G401 (cell line): ENCODE results near the gene GSTM1. TPM values are rescaled to one million over a fixed set of nuclear protein-coding genes. Genes with fewer than 3 reads are reported as not detected.

Source experiments
- DNase-seq: peaks from one replicate; pipeline ENCODE4 v3.0.0-alpha.2; 2015; ENCODE audit warnings: low spot score
- in situ Hi-C: cut with HindIII; loops from 2 replicates; pipeline ENCODE4 v1.10.0; 2016; ENCODE audit warnings: low sequenced_read_pairs, mixed read lengths
- total RNA-seq: library from RNA; depleted of rRNA; stranded (reverse); fragments of >200 nt; shearing (Covaris generic); gene quantifications from 2 replicates; pipeline ENCODE4 v1.2.3, GENCODE V29; 2014; rRNA removed

Gene GSTM1
- not detected in 2 replicates for total RNA-seq

DNA sequence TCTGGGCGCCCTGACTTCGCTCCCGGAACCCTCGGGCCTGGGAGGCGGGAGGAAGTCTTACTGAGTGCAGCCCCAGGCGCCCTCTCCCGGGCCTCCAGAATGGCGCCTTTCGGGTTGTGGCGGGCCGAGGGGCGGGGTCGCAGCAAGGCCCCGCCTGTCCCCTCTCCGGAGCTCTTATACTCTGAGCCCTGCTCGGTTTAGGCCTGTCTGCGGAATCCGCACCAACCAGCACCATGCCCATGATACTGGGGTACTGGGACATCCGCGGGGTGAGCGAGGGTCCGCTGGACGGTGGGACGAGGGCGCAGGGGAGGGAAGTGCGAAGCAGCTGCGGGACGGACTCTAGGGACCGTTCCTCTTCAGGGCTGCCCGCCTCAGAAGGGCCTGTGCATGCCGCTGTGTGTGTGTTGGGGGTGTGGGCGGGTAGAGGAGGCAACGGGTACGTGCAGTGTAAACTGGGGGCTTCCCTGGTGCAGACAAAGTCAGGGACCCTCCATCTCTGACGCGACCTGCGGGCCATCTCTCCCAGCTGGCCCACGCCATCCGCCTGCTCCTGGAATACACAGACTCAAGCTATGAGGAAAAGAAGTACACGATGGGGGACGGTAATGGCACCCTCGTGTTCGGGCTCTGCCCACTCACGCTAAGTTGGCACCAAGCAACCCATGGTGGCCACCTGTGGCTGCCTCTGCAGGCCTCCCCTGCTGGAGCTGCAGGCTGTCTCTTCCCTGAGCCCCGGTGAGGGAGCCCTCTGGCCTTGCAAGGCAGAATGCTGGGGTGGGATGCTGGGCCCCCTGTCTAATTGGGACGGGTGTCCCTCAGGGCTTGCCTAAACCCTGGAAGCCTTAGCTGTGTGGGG, at the start of gene GSTM1:
Gene GSTM1 (plus strand): TSS at position 177 of the 859 bp plus-strand sequence. CDS start 57 bp downstream, at position 234.
- in situ Hi-C loops = no loop called here
- no peak for DNase-seq

DNA sequence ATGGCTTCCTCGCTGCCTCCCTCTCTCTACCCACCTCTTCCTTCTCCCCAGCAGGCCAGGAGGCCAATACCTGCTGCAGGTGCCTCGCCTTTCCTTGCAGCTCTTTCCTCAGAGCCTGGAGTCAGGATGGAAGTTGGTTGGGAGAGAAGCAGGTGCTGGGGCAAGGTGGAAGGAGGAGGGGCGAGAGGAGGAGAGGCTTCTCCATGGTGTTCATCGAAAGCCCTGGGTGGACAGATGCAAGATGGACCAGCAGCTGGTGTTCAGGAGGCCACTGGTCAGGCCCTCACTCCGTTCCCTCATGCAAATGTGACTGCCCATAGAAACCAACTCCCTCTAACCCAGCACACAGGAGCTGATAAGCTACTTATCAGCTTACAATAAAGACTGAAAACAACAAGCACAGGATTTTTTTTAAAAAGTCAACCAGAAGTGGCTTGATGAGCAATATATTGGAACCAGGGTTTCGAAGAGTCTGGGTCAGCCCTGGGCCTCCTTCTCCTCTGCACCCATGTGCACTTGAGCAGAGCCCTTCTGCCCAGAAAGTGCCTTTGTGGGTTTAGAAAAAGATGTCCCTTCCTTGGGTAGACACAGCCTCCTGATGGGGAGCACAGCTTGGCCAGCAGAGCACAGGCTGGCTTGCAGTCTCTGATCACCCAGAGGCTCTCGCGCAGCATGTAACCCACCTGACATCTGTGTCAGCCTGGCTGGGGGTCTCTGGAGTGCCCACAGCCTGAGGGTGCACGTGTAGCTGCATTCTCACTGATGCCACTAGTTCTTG, 48.4 kb upstream of the GSTM1 start:
- DNase-seq = no peak
- in situ Hi-C loops = no loop called here

DNA sequence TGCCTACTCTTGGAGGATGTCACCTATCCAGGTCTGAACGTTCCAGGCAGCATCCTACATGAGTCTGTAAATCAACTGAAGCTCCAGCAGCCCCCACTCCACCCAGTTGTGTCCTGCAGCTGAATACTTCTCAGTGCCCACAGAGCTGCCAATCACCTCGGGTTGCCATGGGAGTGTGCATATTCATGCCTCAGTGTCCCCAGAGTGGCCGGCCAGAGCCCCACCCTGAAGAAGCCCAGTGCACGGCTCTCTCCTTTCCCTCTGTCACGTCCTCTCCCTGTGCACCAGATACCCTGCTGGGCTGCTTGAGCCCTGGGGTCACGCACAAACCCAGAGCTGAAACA, 47.8 kb upstream of the GSTM1 start:
- DNase-seq = no peak
- in situ Hi-C loops = no loop called here

DNA sequence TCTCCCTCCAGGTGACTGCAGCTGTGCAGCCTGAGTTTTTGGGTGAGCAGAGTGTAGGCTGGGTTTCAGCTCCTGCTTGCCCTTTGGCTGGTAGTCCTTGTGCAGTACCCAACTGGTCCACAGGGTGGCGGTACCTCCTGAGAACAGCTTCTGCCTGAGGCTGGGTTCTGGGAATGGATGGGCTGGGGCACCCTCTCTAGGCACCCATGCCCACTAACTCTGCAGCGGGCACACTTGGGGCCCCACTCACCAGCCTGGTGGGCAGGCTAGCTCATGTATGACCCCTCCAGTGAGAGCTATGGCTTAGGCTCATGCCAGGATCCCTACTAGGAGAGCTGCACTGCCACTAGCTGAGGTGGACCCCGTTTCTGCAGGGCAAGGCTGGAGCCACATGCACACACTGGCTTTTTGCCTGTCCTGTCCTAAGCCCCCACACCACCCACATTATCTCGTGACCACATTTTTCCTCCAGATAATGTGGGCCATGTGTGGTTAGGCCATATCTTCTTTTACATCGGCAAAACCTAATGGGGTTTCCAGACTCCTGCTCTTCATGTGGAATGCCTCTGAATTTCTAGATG, 47.2 kb upstream of the GSTM1 start:
- in situ Hi-C loops = no loop called here
- peak; percentile 75 for DNase-seq

- in situ Hi-C loops = no loop called here
These were observed 46.4 kb upstream of the GSTM1 start for GRCh38 chr1:109641078-109641740.

GRCh38 chr1:109641861-109642260, 45.8 kb upstream of the GSTM1 start:
- in situ Hi-C loops = no loop called here
- DNase-seq = no peak

More at GRCh38 chr1:109641078-109641740, 46.4 kb upstream of the GSTM1 start:
- DNase-seq = no peak

GRCh38 chr1:109642626-109643025, 45.0 kb upstream of the GSTM1 start:
- no peak for DNase-seq
- in situ Hi-C loops = no loop called here

- in situ Hi-C loops = no loop called here
- peak; percentile 65 for DNase-seq
These were observed 44.0 kb upstream of the GSTM1 start for GRCh38 chr1:109643385-109644230.

DNA sequence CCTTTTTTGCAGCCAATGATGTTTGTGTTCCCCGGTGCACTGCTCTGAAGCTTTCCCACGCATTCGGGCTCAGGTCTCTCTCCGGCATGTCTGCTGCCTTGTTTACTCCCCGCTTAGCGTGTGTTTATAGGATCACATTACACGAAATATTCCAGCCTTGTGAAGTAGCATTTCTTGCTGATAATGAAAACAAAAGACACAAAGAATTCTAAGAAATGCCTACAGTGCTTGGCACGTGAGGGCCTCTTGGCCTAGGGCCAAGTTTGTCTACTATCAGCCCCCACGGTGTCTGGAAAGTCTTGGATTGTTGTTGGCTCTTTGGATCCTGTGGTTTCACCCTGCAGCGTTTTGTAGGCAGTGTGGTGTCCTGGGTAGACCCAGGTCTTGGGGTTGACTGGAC, 42.9 kb upstream of the GSTM1 start:
- no peak for DNase-seq
- in situ Hi-C loops = no loop called here

DNA sequence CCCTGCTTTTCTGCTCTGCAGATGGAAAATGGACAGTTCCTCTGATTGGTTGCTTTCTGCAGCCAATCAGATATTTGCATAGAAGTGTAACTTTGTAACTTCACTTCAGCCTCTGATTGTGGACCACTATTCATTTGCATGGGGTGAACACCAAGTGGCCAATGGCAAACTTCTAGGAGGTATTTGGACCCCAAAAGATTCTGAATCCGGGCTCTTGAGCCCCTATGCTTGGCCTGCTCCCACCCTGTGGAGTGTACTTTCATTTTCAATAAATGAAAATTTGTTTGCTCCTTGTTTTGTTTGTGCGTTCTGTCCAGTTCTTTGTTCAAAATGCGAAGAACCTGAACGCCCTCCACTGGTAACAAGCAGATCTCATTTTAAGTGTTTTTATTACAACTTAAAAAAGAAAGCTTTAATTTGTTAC, 38.1 kb upstream of the GSTM1 start:
- no peak for DNase-seq

GRCh38 chr1:109650609-109651008, 37.0 kb upstream of the GSTM1 start:
- in situ Hi-C loops = no loop called here
- no peak for DNase-seq

More for the DNA sequence above, 38.1 kb upstream of the GSTM1 start:
- in situ Hi-C loops = no loop called here

DNA sequence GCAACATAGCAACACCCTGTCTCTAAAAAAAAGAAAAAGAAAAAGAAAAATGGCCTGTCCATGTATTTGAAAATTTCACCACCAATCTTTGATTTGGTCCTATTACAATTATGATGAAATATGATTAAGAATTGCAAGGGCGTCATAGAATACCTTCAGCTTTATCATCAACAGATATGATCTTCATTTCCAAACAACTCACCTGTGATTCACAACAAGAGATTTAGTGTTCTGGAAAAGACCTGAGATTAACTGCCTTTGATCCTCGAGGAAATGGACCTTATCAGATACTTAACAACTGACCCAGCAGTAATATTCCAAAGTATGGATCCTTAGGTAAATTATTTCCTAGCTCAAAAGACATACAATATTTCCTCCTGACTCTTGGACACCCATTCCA, 35.2 kb upstream of the GSTM1 start:
- no peak for DNase-seq
- in situ Hi-C loops = no loop called here

DNA sequence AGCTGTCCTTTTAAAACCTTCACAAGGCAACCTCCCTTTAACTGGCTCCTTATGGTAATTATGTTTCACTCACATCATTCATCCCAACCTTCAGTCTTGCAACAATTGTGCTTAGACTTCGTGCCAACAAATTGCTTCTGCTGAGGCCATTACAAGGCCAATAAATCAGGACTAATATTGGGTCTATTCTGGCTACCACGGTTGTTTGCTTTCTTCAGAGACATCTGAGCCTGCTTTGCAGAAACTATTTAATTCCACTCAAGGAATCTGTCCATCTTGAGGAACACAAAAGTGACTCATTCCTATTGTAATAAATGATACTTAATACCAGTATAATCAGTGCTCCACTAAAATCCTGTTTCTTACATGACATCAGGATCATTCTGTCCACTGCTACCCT, 34.3 kb upstream of the GSTM1 start:
- DNase-seq = no peak
- in situ Hi-C loops = no loop called here

- no peak for DNase-seq
- in situ Hi-C loops = no loop called here
These were observed 33.1 kb upstream of the GSTM1 start for GRCh38 chr1:109654519-109654918.

DNA sequence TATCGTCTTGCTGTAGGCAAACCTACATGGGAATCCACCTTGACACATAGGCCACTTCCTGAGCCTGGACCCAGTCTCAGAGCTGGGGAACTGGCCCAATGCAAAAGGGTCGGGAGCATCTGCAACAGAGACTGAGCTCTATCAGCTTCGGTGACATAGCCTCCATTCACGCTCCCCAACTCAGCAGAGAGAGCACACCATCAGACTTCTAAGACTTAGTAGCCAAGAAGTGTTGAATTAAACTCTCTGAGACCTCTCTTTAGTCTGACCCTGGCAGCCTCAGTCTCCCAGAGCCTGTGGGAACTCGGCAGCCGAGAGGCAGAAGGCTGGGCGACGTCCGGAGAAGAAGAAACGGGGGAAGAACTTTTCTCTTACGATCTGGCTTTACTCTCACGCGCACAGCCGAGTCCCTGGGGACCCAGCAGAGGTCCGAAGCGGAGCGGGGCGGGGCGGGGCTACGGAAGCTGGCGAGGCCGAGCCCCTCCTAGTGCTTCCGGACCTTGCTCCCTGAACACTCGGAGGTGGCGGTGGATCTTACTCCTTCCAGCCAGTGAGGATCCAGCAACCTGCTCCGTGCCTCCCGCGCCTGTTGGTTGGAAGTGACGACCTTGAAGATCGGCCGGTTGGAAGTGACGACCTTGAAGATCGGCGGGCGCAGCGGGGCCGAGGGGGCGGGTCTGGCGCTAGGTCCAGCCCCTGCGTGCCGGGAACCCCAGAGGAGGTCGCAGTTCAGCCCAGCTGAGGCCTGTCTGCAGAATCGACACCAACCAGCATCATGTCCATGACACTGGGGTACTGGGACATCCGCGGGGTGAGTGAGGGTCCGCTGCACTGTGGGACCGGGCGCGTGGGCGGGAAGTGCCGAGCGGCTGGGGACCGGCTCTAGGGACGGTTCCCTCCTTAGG, 31.8 kb upstream of the GSTM1 start, which contains the start of gene GSTM4:
Gene GSTM4 (plus strand): TSS at position 485 of the 905 bp plus-strand sequence. CDS start 291 bp downstream, at position 776.
- in situ Hi-C loops = no loop called here
- peak; percentile 76 for DNase-seq

DNA sequence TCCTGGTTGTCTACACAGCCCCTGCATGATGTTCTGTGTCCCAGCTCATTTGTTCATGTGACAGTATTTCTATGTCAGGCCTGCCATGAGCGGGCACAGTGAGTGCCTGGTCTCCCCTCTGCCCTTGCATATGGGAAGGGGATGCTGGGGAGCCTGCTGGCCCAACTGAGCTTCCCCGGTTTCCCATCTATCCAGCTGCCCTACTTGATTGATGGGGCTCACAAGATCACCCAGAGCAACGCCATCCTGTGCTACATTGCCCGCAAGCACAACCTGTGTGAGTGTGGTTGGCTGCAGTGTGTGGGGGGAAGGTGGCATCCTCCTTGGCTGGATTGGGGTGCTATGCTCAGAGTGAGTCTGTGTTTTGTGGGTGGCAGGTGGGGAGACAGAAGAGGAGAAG, 30.2 kb upstream of the GSTM1 start:
- no peak for DNase-seq
- in situ Hi-C loops = no loop called here

DNA sequence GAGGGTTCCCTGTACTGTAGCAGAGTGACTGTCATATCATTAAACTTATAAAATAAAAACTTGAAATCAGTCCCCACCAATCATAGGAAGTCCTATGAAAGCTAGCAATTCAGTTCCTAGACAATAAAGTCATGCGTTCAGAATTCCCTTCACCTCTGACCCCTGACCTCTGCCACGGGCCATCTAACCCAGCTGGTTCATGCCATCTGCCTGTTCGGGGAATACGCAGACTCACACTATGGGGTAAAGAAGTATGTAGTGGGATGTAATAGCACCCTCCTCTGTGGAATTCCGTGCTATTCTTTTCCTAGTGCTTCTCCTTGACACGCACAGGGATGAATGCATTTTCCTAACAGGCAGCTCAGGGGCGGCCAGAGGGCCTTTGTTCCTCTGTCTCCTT, 29.6 kb upstream of the GSTM1 start:
- in situ Hi-C loops = no loop called here
- DNase-seq = no peak
